OCI-LY7 (cell line): Measurements from ENCODE around the gene CDH15. TPM values are rescaled to one million over a fixed set of nuclear protein-coding genes. Genes with fewer than 3 reads are reported as not detected.
"Not testable (repeated sequence)": the region's sequence is repeated elsewhere in the genome, so short reads cannot be mapped to it uniquely, and the experiment has no call there.

ENCODE experiments used
- BruUV-seq: library from RNA; stranded (reverse); fragments of 400-500 nt; replicated peaks from 2 replicates; lab custom pipeline; 2021; lab: Mats Ljungman, UMichigan
- CTCF ChIA-PET: fragments of 300-600 bp; sonication (Branson Sonifier 250); formaldehyde crosslinking; loops from one replicate; lab custom pipeline; 2022; ENCODE audit warnings: antibody characterized with exemption; ENCODE audit not compliant: unreplicated experiment; lab: Charles Lee
- POLR2A ChIA-PET: fragments of 300-600 bp; sonication (Branson Sonifier 250); formaldehyde crosslinking; loops from one replicate; lab custom pipeline; 2022; ENCODE audit warnings: antibody characterized with exemption; lab: Charles Lee
- DNase-seq: peaks from one replicate; pipeline ENCODE4 v3.0.0-alpha.2; 2015; ENCODE audit warnings: low spot score
- H2AFZ ChIP-seq: fragments of 200-600 bp; sonication (generic), shearing (Covaris generic); 2 replicates; pipeline ENCODE4 v1.6.1; 2014; ENCODE audit warnings: mild to moderate bottlenecking, antibody characterized with exemption, low read length, moderate library complexity
- H3K27ac ChIP-seq: fragments of 200-600 bp; sonication (generic); 2 replicates; pipeline ENCODE4 v1.5.1; 2014; ENCODE audit warnings: mixed run types, low read depth, mild to moderate bottlenecking, moderate library complexity, low read length, inconsistent platforms; ENCODE audit not compliant: poor library complexity, severe bottlenecking
- H3K36me3 ChIP-seq: fragments of 200-600 bp; sonication (generic); 2 replicates; pipeline ENCODE4 v1.6.1; 2014; ENCODE audit warnings: mild to moderate bottlenecking, antibody characterized with exemption, low read length, moderate library complexity, mixed read lengths; ENCODE audit not compliant: insufficient read depth
- H3K4me1 ChIP-seq: fragments of 200-600 bp; sonication (generic); 2 replicates; pipeline ENCODE4 v1.5.1; 2014; ENCODE audit warnings: mild to moderate bottlenecking, low read length; ENCODE audit not compliant: insufficient read depth, poor library complexity, severe bottlenecking
- H3K4me2 ChIP-seq: fragments of 200-600 bp; sonication (generic); 2 replicates; pipeline ENCODE4 v1.6.1; 2014; ENCODE audit warnings: mild to moderate bottlenecking, low read length
- H3K4me3 ChIP-seq: fragments of 200-600 bp; sonication (generic); 2 replicates; pipeline ENCODE4 v1.5.1; 2014; ENCODE audit warnings: mild to moderate bottlenecking, low read depth, low read length; ENCODE audit not compliant: poor library complexity, severe bottlenecking
- H3K79me2 ChIP-seq: fragments of 200-600 bp; sonication (generic); 2 replicates; pipeline ENCODE4 v1.6.1; 2016; ENCODE audit warnings: low read depth, mild to moderate bottlenecking, low read length, moderate library complexity, mixed read lengths; ENCODE audit not compliant: insufficient read depth
- H3K9me2 ChIP-seq: fragments of 200-600 bp; sonication (generic); 2 replicates; pipeline ENCODE4 v1.6.1; 2016; ENCODE audit warnings: mild to moderate bottlenecking, low read length, mixed read lengths; ENCODE audit not compliant: insufficient read depth
- H3K9me3 ChIP-seq: fragments of 200-600 bp; sonication (generic); 2 replicates; pipeline ENCODE4 v1.6.1; 2014; ENCODE audit warnings: mild to moderate bottlenecking, mixed run types, low read length, mixed read lengths
- H4K20me1 ChIP-seq: fragments of 200-600 bp; sonication (generic); 2 replicates; pipeline ENCODE4 v1.6.1; 2014; ENCODE audit warnings: mild to moderate bottlenecking, antibody characterized with exemption, low read length, moderate library complexity, mixed read lengths; ENCODE audit not compliant: insufficient read depth
- EZH2phosphoT487 ChIP-seq: fragments of 200-600 bp; sonication (generic); IDR thresholded peaks from 2 replicates; pipeline ENCODE4 v1.6.1; 2018; ENCODE audit warnings: low read depth, borderline replicate concordance, mild to moderate bottlenecking, mixed run types, antibody characterized with exemption, low read length, moderate library complexity, mixed read lengths
- intact Hi-C: fragments of 100-400 bp; cut with micrococcal nuclease; formaldehyde crosslinking; loops from one replicate; pipeline ENCODE4 v1.10.0; 2022; ENCODE audit not compliant: unreplicated experiment
- total RNA-seq, 2 experiments: library from RNA; depleted of rRNA in 1 of 2; stranded (reverse); fragments of >200 nt in 1 of 2; shearing (Covaris generic) in 1 of 2; gene quantifications; 2 replicates each; pipeline ENCODE4 v1.2.3, GENCODE V29; 2014 to 2022
- TF ChIP-seq, protein P1 (sequence below): fragments of 200-600 bp; sonication (generic); conservative IDR thresholded peaks from 2 replicates; pipeline ENCODE4 v1.5.1; 2014; ENCODE audit warnings: mild to moderate bottlenecking, antibody characterized with exemption, low read length, moderate library complexity, mixed read lengths

Gene CDH15
- total RNA-seq, 2 experiments from 2014 or later = not detected

DNA sequence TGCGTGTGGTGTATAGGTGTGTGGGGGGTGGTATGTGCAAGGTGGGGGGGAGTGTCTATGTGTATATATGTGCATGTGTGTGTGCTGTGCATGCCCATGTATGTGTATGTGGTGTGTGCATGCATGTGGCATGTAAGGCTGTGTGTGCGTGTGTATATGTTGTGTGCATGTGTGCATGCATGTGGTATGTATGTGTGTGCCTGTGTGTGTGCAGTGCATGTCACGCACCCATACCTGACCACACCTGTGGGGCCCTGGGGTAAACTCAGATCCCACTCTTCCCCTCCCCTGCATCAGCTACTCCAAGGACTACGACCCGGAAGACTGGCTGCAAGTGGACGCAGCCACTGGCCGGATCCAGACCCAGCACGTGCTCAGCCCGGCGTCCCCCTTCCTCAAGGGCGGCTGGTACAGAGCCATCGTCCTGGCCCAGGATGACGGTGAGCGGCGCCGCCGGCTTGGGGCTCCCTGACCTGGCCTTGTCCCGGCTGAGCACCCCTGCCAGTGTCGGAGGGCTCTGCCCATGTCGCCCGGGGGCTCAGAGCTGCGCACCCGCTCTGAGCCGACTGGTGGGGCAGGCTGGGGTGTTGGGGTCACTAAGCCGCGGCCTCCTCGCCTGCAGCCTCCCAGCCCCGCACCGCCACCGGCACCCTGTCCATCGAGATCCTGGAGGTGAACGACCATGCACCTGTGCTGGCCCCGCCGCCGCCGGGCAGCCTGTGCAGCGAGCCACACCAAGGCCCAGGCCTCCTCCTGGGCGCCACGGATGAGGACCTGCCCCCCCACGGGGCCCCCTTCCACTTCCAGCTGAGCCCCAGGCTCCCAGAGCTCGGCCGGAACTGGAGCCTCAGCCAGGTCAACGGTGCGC lies 19.7 kb downstream of the CDH15 start:
- no peak overlapping the region for H3K4me3 ChIP-seq
- no TSS peak for BruUV-seq
- H4K20me1 ChIP-seq = no peaks in the 10 kb centered on the region
- ChIA-PET CTCF (no interaction called here), POLR2A (no interaction called here)
- H3K4me1 ChIP-seq = no peaks in the 10 kb centered on the region
- H3K9me2 ChIP-seq = no peaks in the 10 kb centered on the region
- H3K79me2 ChIP-seq = no peaks in the 10 kb centered on the region
- H3K27ac ChIP-seq = no peak overlapping the region
- no peaks in the 10 kb centered on the region for H3K9me3 ChIP-seq
- H2AFZ ChIP-seq = no peak overlapping the region
- no peak overlapping the region for H3K4me2 ChIP-seq
- no peak for DNase-seq
- no peak for TF ChIP-seq EZH2phosphoT487
- TF ChIP-seq, protein P1, sequence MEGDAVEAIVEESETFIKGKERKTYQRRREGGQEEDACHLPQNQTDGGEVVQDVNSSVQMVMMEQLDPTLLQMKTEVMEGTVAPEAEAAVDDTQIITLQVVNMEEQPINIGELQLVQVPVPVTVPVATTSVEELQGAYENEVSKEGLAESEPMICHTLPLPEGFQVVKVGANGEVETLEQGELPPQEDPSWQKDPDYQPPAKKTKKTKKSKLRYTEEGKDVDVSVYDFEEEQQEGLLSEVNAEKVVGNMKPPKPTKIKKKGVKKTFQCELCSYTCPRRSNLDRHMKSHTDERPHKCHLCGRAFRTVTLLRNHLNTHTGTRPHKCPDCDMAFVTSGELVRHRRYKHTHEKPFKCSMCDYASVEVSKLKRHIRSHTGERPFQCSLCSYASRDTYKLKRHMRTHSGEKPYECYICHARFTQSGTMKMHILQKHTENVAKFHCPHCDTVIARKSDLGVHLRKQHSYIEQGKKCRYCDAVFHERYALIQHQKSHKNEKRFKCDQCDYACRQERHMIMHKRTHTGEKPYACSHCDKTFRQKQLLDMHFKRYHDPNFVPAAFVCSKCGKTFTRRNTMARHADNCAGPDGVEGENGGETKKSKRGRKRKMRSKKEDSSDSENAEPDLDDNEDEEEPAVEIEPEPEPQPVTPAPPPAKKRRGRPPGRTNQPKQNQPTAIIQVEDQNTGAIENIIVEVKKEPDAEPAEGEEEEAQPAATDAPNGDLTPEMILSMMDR = no peak
- intact Hi-C loops = no loop called here
- no peaks in the 10 kb centered on the region for H3K36me3 ChIP-seq

DNA sequence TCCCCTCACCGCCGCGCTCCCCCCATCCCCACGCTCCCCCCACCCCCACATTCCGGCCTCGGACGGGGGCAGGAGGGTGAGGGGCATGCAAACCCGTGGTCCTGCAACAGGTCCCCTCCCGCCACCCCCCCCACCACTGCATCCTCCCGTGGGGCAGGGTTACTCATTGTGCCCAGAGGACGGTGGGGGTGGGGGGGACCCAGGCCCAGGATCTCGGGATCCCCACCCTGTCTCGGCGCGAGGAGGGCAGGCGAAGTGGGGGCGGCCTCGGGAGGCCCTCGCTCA lies 20.3 kb downstream of the CDH15 start:
- no peak for DNase-seq
- Histone ChIP-seq H3K9me3 (no peaks in the 10 kb centered on the region), H2AFZ (no peak overlapping the region), H3K4me2 (peak overlapping the region; percentile 50; the same call in 1 of the 2 replicates), H3K36me3 (no peaks in the 10 kb centered on the region), H3K4me3 (peak overlapping the region; percentile 20), H3K9me2 (no peaks in the 10 kb centered on the region), H4K20me1 (no peaks in the 10 kb centered on the region), H3K79me2 (no peaks in the 10 kb centered on the region), H3K4me1 (no peaks in the 10 kb centered on the region), H3K27ac (no peak overlapping the region)
- POLR2A ChIA-PET = no interaction called here
- BruUV-seq = no TSS peak
- no peak for TF ChIP-seq EZH2phosphoT487
- TF ChIP-seq, protein P1 = no peak
- CTCF ChIA-PET = no interaction called here
- intact Hi-C loops = loop anchor here (2.0 kb wide), 1 partner anchor 21 kb away; the partner anchor contains the start of gene CDH15

DNA sequence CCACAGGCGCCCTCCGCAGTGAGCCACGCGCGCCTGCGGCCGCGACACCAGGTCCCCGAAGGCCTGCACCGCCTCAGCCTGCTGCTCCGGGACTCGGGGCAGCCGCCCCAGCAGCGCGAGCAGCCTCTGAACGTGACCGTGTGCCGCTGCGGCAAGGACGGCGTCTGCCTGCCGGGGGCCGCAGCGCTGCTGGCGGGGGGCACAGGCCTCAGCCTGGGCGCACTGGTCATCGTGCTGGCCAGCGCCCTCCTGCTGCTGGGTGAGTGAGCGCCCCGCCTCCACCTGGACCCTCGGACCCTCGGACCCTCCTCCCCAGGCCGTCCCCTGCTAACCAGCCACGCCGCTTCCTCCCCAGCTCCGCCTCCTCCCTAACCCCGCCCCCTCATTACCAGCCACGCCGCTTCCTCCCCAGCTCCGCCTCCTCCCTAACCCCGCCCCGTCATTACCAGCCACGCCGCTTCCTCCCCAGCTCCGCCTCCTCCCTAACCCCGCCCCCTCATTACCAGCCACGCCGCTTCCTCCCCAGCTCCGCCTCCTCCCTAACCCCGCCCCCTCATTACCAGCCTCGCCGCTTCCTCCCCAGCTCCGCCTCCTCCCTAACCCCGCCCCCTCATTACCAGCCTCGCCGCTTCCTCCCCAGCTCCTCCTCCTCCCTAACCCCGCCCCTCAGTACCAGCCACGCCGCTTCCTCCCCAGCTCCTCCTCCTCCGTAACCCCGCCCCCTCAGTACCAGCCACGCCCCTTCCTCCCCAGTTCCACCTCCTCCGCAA lies 20.8 kb downstream of the CDH15 start:
- not testable (repeated sequence) for H3K36me3 ChIP-seq, BruUV-seq, H3K4me1 ChIP-seq, H3K9me3 ChIP-seq, H3K27ac ChIP-seq, H2AFZ ChIP-seq, H4K20me1 ChIP-seq, H3K79me2 ChIP-seq, H3K9me2 ChIP-seq
- DNase-seq = peak; percentile 88
- intact Hi-C loops = loop anchor here (2.0 kb wide), 1 partner anchor 22 kb away; the partner anchor contains the start of gene CDH15
- ChIA-PET POLR2A (interaction anchor here (0.5 to 1.4 kb wide), 9 partner anchors 8 to 645 kb away, joined by 3 to 10 read pairs (median 4); partner anchors contain the start of genes CDH15, ZC3H18 and ZNF778), CTCF (interaction anchor here (0.5 to 1.1 kb wide), 7 partner anchors 17 to 684 kb away, joined by 3 to 8 read pairs (median 3); partner anchors contain the start of gene CDH15)
- H3K4me3 ChIP-seq = peak overlapping the region; percentile 20
- H3K4me2 ChIP-seq = peak overlapping the region; percentile 50; the same call in 1 of the 2 replicates
